CD4-positive, alpha-beta T cell treated with Interferon gamma for 1 hour (primary cell): ENCODE measurements around the gene C5AR2.
"Not testable (repeated sequence)": the region's sequence is repeated elsewhere in the genome, so short reads cannot be mapped to it uniquely, and the experiment has no call there.

Experiments used
- DNase-seq: peaks from one replicate; pipeline ENCODE4 v3.0.0-alpha.2; 2020

Gene C5AR2

DNA sequence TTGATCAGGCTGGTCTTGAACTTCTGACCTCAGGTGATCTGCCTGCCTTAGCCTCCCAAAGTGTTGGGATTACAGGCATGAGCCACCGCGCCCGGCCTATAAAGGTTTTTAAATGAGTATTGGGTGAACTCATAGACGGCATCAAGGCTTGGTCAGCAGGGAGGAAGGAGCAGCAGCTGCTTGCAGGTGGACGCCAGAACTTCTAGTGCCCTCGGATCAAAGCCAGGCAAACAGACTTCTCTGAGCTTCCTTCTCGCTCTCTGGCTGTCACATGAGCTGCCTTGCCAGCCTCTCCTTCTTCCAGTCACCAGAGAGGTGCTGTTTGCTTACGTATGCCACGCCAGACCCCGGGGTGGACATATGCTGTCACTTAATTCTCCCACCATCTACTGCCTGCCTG is 33.5 kb downstream of the C5AR2 start:
- DNase-seq, result not testable (repeated sequence)

DNA sequence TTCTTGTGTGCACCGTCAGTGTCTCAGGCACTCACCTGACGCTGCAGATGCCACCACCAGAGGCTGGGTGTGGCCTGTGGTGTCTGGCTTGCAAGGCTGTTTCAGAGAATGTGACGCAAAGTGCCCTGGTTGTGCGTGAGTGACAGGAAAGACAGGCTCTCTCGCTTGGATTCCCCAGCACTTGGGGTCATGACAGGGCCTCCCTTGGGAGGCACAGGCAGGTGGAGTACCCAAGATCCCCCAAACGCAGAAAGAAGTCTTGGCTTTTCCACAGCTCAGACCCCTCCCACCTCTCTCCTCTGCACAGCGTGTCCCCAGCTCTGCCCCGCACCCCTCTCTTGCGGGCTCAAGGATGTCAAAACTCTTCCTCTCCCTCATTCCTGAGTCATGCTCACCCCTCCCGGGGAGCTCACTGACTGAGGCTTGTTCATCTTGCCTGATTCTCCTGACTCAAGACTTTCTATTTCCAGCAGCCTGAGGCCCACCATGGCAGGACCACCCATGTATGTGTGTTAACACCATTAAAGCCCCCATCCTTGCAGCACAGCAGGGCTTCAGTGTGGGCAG is 38.2 kb downstream of the C5AR2 start:
- DNase-seq, result peak; percentile 73

DNA sequence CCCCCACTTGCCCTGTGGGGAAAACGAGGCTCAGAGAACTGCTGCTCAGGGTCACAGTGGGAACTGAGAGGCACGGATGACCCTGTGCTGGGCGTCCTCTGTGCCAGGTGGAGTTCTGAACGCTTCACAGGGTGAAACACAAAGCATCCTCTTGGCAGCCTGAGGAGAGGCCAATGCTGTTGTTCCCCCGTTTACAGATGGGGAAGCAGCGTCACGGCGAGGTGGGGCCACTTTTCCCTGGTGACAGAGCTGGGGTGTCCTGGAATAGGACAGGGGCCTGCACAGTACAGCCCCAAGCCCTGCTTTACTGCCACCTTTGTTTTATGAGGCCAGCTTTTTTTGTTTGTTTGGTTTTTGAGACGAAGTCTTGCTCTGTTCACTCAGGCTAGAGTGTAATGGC is 39.3 kb downstream of the C5AR2 start:
- no peak for DNase-seq

DNA sequence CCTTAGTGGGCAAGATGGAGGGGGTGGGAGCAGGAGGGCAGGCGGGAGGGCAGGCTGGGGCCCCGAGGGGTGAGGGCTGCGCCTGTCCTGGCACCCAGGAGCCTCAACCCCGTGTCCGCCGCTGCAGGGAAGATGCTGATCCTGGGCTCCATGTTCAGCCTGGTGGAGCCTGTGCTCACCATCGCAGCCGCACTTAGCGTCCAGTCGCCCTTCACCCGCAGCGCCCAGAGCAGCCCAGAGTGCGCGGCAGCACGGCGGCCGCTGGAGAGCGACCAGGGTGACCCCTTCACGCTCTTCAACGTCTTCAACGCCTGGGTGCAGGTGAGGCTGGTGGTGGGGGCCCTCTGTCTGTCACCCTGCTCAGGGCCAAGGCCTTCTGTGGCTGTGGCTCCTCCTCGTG is 40.6 kb downstream of the C5AR2 start:
- DNase-seq, result no peak

DNA sequence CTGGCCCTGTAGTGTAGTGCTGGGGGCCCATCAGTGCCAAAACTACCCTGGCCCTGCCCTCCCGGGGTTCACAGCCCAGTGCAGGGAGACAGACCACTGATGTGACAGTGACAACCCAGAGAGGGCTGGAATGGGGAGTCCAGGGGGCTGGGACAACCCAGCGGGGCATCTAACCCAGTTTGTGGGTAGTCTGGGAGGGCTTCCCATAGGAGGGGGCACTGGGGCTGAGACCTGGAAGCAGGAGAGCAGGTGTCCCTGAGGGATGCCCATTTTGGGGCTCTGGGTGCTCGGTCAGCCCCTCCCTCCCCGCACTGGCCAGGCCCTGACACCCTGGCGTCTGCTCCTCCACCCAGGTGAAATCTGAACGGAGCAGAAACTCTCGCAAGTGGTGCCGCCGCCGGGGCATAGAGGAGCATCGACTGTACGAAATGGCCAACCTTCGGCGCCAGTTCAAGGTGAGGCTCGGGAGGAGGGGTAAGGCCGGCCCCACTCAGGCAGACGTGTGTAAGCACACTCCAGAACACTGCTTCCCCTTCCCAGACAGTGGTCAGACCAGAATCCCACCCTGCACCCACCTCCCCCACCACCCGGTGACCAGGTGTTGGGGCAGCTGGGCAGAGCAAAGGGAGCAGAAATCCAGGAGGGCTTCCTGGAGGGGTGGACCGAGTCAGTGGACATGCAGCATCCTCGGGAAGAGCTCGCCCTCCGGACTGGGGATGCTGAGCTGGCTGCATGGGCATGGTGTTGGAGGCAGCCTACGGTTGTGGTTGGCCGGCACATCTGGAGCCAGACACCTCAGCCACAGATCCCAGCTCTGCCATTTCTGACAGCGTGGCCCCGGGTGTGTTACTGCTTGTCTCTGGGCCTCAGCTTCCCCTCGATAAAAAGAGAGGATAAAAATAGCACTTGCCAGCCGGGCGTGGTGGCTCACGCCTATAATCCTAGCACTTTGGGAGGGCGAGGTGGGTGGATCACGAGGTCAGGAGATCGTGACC is 41.6 kb downstream of the C5AR2 start:
- DNase-seq, result no peak

DNA sequence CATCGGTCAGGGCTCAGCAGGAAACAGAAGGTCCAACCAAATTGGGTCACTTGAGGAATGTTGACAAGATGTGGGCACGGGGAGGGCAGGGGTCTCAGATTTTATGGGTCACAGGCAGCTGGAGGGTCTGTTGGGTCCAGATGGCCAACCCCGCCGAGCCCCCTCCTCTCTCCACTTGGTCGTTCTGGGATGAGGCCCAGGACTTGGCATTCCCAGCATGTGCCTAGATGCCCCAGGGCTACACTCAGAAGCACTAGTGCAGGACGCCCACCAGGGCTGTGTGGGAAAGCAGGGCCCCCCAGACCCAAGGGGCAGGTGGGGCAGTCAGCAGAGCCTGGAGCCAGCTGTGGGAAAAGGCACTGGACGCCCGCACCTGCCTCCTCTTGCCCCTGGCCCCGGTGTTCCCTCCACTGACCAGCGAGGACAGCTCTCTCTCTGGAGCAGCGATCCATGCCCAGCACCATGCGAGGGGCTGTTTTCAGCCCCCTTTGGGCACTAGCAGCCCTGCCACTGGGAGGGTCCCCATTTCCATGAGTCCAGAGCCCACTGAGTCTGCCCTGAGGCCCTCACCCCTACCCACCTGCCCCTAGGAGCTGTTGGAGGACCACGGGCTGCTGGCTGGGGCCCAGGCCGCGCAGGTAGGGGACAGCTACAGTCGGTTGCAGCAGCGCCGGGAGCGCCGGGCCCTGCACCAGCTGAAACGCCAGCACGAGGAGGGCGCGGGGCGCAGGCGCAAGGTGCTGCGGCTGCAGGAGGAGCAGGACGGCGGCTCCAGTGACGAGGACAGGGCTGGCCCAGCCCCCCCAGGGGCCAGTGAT is 43.1 kb downstream of the C5AR2 start:
- no peak for DNase-seq

DNA sequence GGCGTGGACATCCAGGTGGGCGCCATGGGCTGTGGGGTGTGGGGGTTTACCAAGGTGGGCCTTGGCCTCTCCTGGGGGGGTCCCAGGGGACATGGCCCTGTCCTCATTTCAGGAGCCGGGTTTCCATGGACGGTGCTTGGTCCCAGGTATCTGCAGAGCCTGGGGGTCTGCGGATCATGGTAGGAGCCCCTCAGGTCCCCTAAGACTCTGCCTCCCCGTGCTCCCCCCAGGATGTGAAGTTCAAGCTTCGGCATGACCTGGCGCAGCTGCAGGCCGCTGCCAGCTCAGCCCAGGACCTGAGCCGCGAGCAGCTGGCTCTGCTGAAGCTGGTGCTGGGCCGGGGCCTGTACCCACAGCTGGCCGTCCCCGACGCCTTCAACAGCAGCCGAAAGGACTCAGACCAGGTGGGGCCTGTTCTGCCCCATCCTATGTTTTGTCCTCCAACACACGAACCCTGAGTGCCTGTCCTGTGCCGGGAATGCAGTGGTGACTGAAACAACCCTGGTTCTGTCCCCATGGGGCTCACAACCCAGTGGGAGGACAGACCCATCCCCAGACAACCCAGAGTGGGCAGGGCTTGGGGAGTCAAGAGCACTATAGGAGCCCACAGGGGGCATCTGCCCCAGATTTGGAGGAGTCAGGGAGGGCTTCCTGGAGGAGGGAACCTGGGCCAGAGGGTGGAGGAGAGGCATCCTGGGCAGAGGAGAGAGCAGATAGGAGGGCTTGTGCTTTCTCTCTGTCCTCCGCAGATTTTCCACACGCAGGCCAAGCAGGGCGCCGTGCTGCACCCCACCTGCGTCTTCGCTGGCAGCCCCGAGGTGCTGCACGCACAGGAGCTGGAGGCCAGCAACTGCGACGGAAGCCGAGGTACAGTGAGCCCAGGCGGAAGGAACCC is 44.0 kb downstream of the C5AR2 start:
- DNase-seq, result no peak

DNA sequence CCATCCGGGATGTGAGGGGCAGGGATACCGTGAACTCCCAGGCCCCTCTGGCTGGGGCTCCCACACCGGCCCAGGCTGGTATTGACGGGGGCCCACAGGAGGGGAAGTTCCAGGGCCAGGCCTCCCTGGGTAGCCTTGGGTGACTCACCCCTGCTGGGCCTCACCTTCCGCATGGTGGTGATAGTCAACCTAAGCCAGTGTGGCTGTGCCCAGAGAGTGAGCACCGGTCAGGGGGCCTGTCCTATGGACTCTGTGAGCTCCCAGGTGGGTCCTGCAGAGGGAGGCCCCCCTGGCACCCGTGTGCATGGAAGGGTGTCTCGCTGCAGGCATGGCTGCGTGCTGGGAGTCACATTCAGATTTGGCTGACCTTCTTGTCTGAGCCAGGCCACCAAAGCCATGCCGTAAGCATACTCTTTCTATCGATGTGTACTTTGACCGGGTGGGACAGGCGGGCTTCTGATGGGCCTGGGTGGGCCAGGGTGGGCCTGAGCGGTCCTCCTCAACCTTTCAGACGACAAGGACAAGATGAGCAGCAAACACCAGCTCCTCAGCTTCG is 44.7 kb downstream of the C5AR2 start:
- peak; percentile 30 for DNase-seq

DNA sequence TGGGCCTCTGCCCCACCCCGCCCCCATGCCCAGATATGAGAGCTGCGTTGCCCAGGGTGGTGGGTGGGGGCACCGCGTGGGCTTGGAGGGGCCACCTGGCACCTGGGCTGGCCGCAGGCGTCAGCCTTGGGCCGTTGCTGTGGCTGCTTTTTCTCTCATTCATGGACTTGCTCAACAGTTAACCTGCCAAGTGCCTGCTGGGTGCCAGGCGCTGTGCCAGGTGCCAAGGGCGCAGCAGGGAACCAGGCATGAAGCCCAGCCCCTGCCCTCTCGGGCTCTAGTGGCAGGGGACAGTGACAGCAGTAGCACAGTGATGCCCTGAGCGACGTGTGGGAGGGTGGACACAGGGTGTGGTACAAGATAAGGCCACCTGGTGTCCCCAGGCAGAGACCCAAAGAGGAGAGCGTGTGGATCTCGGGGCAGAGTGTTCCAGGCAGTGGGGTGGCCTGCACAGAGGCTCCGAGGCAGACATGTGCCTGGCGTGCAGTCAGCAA is 45.3 kb downstream of the C5AR2 start:
- DNase-seq, result no peak

DNA sequence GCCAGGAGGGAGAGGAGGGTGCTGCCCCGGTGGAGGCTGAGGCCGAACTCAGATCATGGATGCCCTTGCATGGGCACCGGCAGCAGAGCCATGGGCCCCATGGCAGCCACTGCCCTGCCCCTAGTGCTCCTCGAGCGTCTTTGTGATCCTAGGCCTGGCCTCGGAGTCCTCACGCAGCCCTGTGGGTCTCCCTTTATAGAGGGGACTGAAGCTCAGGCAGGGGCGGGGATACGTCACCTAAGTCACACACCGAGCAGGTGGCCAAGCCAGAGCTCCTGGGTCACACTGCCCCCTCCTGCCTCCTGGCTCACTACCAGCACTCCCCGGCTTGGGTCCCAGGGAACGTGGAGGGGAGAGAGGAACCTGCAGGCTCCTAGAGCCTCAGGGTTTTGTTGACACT is 45.8 kb downstream of the C5AR2 start:
- no peak for DNase-seq

DNA sequence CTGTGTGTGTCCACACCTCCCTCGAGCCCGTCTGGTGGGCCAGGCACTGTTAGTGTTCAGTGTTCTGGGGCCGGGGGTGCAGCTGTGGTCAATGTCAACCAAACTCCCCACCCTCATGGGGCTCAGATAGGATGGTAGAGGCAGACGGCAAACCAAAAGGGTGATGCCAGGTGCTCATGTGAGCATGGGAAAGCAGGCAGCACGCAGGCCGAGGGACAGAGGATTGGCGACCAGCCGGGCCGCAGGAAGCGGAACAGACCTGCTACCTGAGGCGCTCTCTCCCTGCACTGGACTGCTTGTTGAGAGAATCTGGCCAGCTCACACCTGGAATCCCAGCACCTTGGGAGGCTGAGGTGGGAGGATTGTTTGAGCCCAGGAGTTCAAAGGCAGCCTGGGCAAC is 46.3 kb downstream of the C5AR2 start:
- no peak for DNase-seq

DNA sequence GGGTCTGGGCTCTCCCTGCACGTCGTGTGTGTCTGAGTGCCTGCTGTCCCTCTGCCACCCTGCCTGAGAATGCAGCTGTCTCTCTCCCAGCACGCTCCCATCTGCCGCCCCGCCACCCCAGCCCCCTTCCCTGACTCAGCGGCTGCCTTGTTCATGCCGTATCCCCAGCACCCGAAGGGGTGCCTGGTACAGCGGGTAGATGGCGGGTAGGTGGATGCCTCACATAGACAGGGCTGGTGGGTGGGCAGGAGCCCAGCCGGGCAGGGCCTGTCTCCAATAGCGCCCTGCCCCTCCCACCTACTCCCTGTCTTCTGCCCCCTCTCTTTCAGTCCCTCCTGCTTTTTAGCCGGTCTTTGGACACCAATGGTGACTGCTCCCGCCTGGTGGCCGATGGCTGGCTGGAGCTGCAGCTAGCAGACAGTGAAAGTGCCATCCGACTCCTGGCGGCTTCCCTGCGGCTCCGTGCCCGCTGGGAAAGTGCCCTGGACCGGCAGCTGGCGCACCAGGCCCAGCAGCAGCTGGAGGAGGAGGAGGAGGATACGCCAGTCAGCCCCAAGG is 47.5 kb downstream of the C5AR2 start:
- DNase-seq, result no peak

DNA sequence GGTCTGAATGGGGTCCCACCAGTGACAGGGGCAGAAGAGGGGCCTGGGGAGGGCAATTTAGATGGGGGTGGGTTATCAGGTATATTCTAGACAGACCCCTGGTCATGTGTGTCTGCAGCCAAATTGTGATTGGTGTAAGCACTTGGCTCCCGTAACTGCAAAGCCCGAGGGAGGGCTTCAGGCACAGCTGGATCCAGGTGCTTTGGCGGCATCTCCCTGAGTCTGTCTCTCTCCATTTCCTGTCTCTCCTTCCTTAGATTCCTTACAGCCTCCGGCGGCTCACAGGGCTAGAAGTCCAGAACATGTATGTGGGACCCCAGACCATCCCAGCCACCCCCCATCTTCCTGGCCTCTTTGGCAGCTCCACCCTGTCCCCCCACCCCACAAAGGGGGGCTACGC is 48.6 kb downstream of the C5AR2 start:
- no peak for DNase-seq

DNA sequence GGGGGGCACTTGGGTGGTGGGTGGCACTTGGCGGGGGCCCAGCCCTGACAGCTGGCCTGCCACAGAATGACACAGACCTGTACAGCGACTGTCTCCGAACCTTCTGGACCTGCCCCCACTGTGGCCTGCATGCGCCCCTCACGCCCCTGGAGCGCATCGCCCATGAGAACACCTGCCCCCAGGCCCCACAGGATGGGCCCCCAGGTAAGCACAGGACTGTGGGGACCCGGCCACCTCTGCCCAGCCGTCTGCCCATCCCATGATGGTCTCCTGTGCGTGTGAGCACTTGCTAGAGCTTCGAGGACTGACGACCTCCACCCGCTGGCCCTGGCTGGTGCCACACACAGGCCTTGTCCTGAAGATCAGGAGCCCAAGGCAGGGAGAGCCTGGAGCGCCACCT is 49.1 kb downstream of the C5AR2 start:
- no peak for DNase-seq

DNA sequence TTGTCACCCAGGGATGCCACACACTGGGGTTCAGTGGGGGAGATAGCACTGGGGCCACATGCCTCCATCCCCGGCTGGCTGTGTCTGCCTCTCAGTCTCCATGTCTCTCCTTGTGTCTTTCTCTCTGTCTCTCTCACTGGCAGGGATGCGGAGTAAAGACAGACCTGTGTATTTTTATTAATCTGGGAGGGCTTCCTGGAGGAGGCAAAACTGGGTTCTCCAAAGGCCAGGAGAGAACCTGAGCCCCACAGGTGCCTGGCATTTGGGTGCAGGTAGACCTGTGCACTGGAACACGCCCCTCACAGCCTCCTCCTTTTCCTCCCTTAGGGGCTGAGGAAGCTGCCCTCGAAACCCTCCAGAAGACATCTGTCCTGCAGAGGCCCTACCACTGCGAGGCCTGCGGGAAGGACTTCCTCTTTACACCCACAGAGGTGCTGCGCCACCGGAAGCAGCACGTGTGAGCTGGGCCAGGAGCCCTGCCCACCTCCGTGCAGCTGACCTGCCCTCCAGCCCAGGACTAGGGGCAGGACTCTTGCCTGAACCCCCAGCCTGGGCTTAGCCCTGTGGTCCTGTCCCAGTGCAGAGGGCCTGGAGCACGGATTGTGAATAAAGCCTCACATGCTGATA is 49.8 kb downstream of the C5AR2 start:
- peak; percentile 45 for DNase-seq

DNA sequence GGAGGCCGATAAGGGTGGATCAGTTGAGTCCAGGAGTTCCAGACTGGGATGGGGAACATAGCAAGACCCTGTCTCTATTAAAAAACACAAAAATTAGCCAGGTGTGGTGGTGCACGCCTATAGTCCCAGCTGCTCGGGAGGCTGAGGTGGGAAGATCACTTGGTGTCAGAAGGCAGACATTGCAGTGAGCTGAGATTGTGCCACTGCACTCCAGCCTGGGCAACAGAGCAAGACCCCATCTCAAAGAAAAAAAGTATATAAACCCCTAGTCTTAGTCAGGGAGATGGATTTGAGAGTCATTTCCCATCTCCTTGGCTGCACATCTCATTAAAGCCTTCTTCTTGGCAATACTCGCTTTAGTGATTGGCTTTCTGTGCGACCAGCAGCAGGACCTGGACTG is 51.9 kb downstream of the C5AR2 start:
- not testable (repeated sequence) for DNase-seq

DNA sequence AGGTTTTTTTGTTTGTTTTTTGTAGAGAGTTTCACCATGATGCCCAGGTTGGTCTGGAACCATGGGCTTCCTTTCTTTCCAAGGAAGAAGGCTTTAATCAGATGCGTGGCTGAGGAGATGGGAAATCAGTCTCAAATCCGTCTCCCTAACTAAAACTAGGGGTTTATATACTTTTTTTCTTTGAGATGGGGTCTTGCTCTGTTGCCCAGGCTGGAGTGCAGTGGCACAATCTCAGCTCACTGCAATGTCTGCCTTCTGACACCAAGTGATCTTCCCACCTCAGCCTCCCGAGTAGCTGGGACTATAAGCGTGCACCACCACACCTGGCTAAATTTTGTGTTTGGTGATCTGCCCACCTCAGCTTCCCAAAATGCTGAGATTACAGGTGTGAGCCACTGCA is 52.6 kb downstream of the C5AR2 start:
- not testable (repeated sequence) for DNase-seq

DNA sequence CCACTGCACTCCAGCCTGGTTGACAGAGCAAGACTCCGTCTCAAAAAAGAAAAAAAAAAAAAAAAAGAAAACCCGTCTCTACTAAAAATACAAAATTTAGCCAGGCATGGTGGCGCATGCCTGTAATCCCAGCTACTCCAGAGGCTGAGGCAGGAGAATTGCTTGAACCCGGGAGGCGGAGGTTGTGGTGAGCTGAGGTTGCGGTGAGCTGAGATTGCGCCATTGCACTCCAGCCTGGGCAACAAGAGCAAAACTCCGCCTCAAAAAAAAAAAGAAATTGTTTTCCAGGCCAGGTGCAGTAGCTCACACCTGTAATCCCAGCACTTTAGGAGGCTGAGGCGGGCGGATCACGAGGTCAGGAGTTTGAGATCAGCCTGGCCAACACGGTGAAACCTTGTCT is 54.6 kb downstream of the C5AR2 start:
- not testable (repeated sequence) for DNase-seq

DNA sequence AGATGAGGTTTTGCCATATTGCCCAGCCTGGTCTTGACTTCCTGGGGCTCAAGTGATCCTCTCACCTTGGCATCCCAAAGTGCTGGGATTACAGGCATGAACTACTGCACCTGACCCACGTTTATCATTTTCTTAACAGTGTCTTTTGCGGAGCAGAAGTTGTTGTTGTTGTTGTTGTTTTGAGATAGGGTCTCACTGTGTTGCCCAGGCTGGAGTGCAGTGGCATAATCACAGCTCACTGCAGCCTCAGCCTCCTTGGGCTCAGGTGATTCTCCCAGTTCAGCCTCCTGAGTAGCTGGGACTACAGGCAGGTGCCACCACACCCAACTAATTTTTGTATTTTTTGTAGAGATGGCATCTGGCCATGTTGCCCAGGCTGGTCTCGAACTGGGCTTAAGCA is 55.6 kb downstream of the C5AR2 start:
- not testable (repeated sequence) for DNase-seq

DNA sequence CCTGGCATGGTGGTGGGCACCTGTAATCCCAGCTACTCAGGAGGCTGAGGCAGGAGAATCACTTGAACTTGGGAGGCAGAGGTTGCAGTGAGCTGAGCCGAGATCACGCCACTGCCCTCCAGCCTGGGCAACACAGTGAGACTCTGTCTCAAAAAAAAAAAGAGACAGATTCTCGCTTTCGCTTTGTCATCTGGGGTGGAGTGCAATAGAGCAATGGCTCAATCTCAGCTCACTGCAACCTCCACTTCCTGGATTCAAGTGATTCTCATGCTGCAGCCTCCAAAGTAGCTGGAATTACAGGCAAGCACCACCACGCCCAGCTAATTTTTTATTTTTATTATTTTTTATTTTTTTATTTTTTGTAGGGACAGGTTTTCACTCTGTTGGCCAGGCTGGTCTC is 56.7 kb downstream of the C5AR2 start:
- DNase-seq, result peak; percentile 42

DNA sequence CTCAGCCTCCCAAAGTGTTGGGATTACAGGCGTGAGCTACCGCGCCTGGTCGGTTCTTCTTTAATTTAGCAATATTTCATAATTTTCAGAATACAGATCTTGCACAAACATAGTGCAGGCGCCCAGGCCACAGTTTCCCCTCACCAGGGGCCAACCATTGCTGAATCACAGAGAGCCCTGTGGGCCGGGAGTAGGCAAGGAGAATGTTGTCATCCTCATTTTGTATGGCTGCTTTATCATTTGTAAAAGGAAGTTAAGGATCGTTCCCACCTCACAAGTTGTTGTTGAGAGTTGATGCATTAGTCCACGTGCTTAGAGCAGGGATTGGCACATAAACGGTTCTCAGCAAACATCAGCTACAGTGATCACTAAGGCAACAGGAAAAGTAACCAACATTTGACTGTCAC is 57.2 kb downstream of the C5AR2 start:
- peak; percentile 80 for DNase-seq
